A549 (cell line): ENCODE data around the gene MDFIC.

Source experiments
- CBX8 ChIP-seq: fragments of 200-600 bp; sonication (generic); IDR thresholded peaks from 2 replicates; pipeline ENCODE4 v1.6.1; 2016
- CHD2 ChIP-seq: fragments of 150-350 bp; IDR thresholded peaks from 2 replicates; pipeline ENCODE4 v1.6.1; 2014; ENCODE audit warnings: low read length; ENCODE audit not compliant: partially characterized antibody
- CHD4 ChIP-seq: fragments of 200-600 bp; sonication (generic); IDR thresholded peaks from 2 replicates; pipeline ENCODE4 v1.6.1; 2016; ENCODE audit warnings: antibody characterized with exemption, mild to moderate bottlenecking, borderline replicate concordance
- EP300 ChIP-seq, 2 experiments: fragments of >200 bp; sonication (Bioruptor Twin); formaldehyde crosslinking; IDR thresholded peaks; 2 replicates in 1 of 2; 3 replicates in 1 of 2; pipeline ENCODE4 v1.6.1; 2016 to 2017
- MAFK ChIP-seq: fragments of 450-650 bp; IDR thresholded peaks from 2 replicates; pipeline ENCODE4 v1.6.1; 2014; ENCODE audit not compliant: partially characterized antibody
- MAX ChIP-seq: IDR thresholded peaks from 2 replicates; pipeline ENCODE4 v1.6.1; 2012
- TF ChIP-seq, protein P1 (sequence below): fragments of 200-600 bp; sonication (generic); IDR thresholded peaks from 2 replicates; pipeline ENCODE4 v1.6.1; 2016; ENCODE audit warnings: antibody characterized with exemption, mild to moderate bottlenecking, moderate library complexity
- TF ChIP-seq, protein P2 (sequence below): fragments of >200 bp; sonication (Bioruptor Twin); formaldehyde crosslinking; IDR thresholded peaks from 3 replicates; pipeline ENCODE4 v1.5.1; 2016

- no peak for TF ChIP-seq EP300 (IDR thresholded peaks at IDR 0.05)
- TF ChIP-seq, protein P1, sequence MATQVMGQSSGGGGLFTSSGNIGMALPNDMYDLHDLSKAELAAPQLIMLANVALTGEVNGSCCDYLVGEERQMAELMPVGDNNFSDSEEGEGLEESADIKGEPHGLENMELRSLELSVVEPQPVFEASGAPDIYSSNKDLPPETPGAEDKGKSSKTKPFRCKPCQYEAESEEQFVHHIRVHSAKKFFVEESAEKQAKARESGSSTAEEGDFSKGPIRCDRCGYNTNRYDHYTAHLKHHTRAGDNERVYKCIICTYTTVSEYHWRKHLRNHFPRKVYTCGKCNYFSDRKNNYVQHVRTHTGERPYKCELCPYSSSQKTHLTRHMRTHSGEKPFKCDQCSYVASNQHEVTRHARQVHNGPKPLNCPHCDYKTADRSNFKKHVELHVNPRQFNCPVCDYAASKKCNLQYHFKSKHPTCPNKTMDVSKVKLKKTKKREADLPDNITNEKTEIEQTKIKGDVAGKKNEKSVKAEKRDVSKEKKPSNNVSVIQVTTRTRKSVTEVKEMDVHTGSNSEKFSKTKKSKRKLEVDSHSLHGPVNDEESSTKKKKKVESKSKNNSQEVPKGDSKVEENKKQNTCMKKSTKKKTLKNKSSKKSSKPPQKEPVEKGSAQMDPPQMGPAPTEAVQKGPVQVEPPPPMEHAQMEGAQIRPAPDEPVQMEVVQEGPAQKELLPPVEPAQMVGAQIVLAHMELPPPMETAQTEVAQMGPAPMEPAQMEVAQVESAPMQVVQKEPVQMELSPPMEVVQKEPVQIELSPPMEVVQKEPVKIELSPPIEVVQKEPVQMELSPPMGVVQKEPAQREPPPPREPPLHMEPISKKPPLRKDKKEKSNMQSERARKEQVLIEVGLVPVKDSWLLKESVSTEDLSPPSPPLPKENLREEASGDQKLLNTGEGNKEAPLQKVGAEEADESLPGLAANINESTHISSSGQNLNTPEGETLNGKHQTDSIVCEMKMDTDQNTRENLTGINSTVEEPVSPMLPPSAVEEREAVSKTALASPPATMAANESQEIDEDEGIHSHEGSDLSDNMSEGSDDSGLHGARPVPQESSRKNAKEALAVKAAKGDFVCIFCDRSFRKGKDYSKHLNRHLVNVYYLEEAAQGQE = no peak
- no peak for TF ChIP-seq CHD2
- TF ChIP-seq CHD4 = no peak
- TF ChIP-seq, protein P2, sequence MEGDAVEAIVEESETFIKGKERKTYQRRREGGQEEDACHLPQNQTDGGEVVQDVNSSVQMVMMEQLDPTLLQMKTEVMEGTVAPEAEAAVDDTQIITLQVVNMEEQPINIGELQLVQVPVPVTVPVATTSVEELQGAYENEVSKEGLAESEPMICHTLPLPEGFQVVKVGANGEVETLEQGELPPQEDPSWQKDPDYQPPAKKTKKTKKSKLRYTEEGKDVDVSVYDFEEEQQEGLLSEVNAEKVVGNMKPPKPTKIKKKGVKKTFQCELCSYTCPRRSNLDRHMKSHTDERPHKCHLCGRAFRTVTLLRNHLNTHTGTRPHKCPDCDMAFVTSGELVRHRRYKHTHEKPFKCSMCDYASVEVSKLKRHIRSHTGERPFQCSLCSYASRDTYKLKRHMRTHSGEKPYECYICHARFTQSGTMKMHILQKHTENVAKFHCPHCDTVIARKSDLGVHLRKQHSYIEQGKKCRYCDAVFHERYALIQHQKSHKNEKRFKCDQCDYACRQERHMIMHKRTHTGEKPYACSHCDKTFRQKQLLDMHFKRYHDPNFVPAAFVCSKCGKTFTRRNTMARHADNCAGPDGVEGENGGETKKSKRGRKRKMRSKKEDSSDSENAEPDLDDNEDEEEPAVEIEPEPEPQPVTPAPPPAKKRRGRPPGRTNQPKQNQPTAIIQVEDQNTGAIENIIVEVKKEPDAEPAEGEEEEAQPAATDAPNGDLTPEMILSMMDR = no peak
- TF ChIP-seq MAFK = peak; percentile 92
- no peak for TF ChIP-seq CBX8
- no peak for TF ChIP-seq MAX
These were observed 35.5 kb downstream of the MDFIC start for GRCh38 chr7:114957444-114957843.
